AG09309 (cell line): ENCODE measurements around the gene NAB1.

Experiments
- DNase-seq: peaks from one replicate; pipeline ENCODE4 v3.0.0-alpha.2; 2010; ENCODE audit warnings: low read depth
- H3K4me3 ChIP-seq: 2 replicates; pipeline ENCODE4 v1.5.1; 2011; ENCODE audit warnings: mild to moderate bottlenecking, low read depth, low read length, moderate library complexity; ENCODE audit not compliant: control insufficient read depth
- TF ChIP-seq, protein P1 (sequence below): IDR thresholded peaks from 2 replicates; pipeline ENCODE4 v1.5.1; 2011; ENCODE audit warnings: mild to moderate bottlenecking, low read depth, low read length, inconsistent platforms; ENCODE audit not compliant: insufficient read depth, control insufficient read depth; ENCODE audit errors: missing control alignments

Gene NAB1

GRCh38 chr2:190657474-190658255 lies 8.8 kb downstream of the NAB1 start:
- no peak overlapping the region for H3K4me3 ChIP-seq
- no peak for DNase-seq
- TF ChIP-seq, protein P1, sequence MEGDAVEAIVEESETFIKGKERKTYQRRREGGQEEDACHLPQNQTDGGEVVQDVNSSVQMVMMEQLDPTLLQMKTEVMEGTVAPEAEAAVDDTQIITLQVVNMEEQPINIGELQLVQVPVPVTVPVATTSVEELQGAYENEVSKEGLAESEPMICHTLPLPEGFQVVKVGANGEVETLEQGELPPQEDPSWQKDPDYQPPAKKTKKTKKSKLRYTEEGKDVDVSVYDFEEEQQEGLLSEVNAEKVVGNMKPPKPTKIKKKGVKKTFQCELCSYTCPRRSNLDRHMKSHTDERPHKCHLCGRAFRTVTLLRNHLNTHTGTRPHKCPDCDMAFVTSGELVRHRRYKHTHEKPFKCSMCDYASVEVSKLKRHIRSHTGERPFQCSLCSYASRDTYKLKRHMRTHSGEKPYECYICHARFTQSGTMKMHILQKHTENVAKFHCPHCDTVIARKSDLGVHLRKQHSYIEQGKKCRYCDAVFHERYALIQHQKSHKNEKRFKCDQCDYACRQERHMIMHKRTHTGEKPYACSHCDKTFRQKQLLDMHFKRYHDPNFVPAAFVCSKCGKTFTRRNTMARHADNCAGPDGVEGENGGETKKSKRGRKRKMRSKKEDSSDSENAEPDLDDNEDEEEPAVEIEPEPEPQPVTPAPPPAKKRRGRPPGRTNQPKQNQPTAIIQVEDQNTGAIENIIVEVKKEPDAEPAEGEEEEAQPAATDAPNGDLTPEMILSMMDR, result no peak

- H3K4me3 ChIP-seq, result no peak overlapping the region
- no peak for DNase-seq
- TF ChIP-seq, protein P1, result no peak
These were observed 10.7 kb downstream of the NAB1 start for GRCh38 chr2:190659553-190659952.

- TF ChIP-seq, protein P1, result no peak
- H3K4me3 ChIP-seq, result no peak overlapping the region
- DNase-seq, result no peak
These were observed 13.9 kb downstream of the NAB1 start for GRCh38 chr2:190662754-190663153.

- H3K4me3 ChIP-seq, result no peak overlapping the region
- no peak for DNase-seq
- TF ChIP-seq, protein P1, result no peak
These were observed 14.5 kb downstream of the NAB1 start for GRCh38 chr2:190663348-190663747.

DNA sequence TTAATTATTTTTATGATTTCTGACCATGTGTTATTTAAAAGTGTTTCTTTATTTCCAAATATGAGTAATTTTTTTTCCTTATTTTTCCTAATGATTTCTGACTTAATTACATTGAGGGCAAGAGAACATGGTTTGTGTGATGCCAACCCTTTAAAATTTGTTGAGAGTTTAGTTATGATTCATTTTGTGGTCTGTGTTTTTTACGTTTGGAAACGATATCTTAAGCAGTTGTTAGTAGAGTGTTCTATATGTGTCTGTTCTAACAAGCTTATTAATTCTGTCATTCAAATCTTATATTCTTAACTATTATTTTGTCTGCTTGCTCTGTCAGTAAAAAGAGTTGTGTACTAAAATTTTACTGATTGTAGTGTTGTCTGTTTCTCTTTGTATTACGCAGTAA lies 15.0 kb downstream of the NAB1 start:
- no peak for DNase-seq
- no peak overlapping the region for H3K4me3 ChIP-seq

DNA sequence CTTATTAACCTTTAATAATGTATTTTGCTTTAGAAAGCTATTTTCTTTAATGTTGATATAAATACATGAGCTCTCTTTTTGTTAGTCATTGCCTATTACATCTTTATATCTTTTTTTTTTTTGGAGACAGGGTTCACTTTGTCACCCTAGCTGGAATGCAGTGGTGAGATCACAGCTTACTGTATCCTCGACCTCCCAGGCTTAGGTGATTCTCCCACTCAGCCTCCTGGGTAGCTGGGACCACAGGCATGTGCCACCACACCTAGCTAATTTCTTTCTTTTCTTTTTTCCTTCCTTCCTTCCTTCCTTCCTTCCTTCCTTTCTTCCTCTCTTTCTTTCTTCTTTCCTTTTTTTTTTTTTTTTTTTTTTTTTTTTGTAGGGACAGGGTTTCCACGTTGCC lies 15.4 kb downstream of the NAB1 start:
- H3K4me3 ChIP-seq, result no peak overlapping the region
- TF ChIP-seq, protein P1, result no peak
- DNase-seq, result no peak

More for the DNA sequence above, 15.0 kb downstream of the NAB1 start:
- TF ChIP-seq, protein P1, result no peak
